ENCODE data around the gene CCL2.

Gene CCL2

GRCh38 chr17:34249478-34249877, 5.6 kb upstream of the CCL2 start:
- TF ChIP-seq CTCF (IDR thresholded peaks at IDR 0.05) = no peak

GRCh38 chr17:34251186-34251585, 3.9 kb upstream of the CCL2 start:
- TF ChIP-seq CTCF (IDR thresholded peaks at IDR 0.05) = no peak

- no peak for TF ChIP-seq CTCF (IDR thresholded peaks at IDR 0.05)
Observed at GRCh38 chr17:34252095-34252443, 3.0 kb upstream of the CCL2 start.

GRCh38 chr17:34252444-34253138, 2.5 kb upstream of the CCL2 start:
- no peak for TF ChIP-seq CTCF (IDR thresholded peaks at IDR 0.05)

GRCh38 chr17:34253139-34253525, 2.0 kb upstream of the CCL2 start:
- no peak for TF ChIP-seq CTCF (IDR thresholded peaks at IDR 0.05)

- no peak for TF ChIP-seq CTCF (IDR thresholded peaks at IDR 0.05)
Observed at GRCh38 chr17:34254146-34254545, 939 bp upstream of the CCL2 start.

- TF ChIP-seq CTCF (IDR thresholded peaks at IDR 0.05) = no peak
Observed at GRCh38 chr17:34255381-34255732, 272 bp downstream of the CCL2 start.

- TF ChIP-seq CTCF (IDR thresholded peaks at IDR 0.05) = no peak
Observed at GRCh38 chr17:34255841-34256240, 756 bp downstream of the CCL2 start.
